Stimulated activated CD8-positive, alpha-beta memory T cell treated with anti-CD3 and anti-CD28 coated beads, Interleukin-12 subunit alpha, Interleukin-12 subunit beta, amount 100 ng/mL, for 24 hours (primary cell): Measurements from ENCODE around the gene IQGAP2.
"Not testable (repeated sequence)": the region's sequence is repeated elsewhere in the genome, so short reads cannot be mapped to it uniquely, and the experiment has no call there.

Experiments used
- DNase-seq: peaks from one replicate; pipeline ENCODE4 v3.0.0-alpha.2; 2020; ENCODE audit errors: extremely low read depth

The IQGAP2 gene

GRCh38 chr5:76402886-76403765 is at the start of gene IQGAP2:
Gene IQGAP2 (plus strand): TSS chr5:76403285. CDS start chr5:76403546, 261 bp downstream.
- peak; percentile 64 for DNase-seq

GRCh38 chr5:76356887-76357286 is 46.2 kb upstream of the IQGAP2 start:
- DNase-seq: no peak

GRCh38 chr5:76363352-76364225 is 39.5 kb upstream of the IQGAP2 start:
- DNase-seq: no peak

GRCh38 chr5:76364226-76364589 is 38.9 kb upstream of the IQGAP2 start:
- DNase-seq: no peak

GRCh38 chr5:76365561-76365960 is 37.5 kb upstream of the IQGAP2 start:
- DNase-seq: no peak

GRCh38 chr5:76366596-76366995 is 36.5 kb upstream of the IQGAP2 start:
- DNase-seq: no peak

GRCh38 chr5:76367623-76368371 is 35.3 kb upstream of the IQGAP2 start:
- no peak for DNase-seq

GRCh38 chr5:76368941-76369340 is 34.1 kb upstream of the IQGAP2 start:
- DNase-seq: no peak

GRCh38 chr5:76369668-76370067 is 33.4 kb upstream of the IQGAP2 start:
- not testable (repeated sequence) for DNase-seq

GRCh38 chr5:76371960-76372322 is 31.1 kb upstream of the IQGAP2 start:
- DNase-seq: no peak

- DNase-seq: no peak
Observed at GRCh38 chr5:76372323-76373054, 30.6 kb upstream of the IQGAP2 start.

- no peak for DNase-seq
Observed at GRCh38 chr5:76376148-76376865, 26.8 kb upstream of the IQGAP2 start.

- no peak for DNase-seq
Observed at GRCh38 chr5:76376866-76377230, 26.2 kb upstream of the IQGAP2 start.

- DNase-seq: no peak
Observed at GRCh38 chr5:76378355-76378754, 24.7 kb upstream of the IQGAP2 start.

GRCh38 chr5:76379316-76379715 is 23.8 kb upstream of the IQGAP2 start:
- DNase-seq: no peak

- DNase-seq: no peak
Observed at GRCh38 chr5:76379855-76380254, 23.2 kb upstream of the IQGAP2 start.

- DNase-seq: no peak
Observed at GRCh38 chr5:76380346-76381066, 22.6 kb upstream of the IQGAP2 start.

- no peak for DNase-seq
Observed at GRCh38 chr5:76383126-76383832, 19.8 kb upstream of the IQGAP2 start.

GRCh38 chr5:76384189-76384588 is 18.9 kb upstream of the IQGAP2 start:
- no peak for DNase-seq
